H9 (cell line): Measurements from ENCODE around the gene HSH2D. TPM values are rescaled to one million over a fixed set of nuclear protein-coding genes. Genes with fewer than 3 reads are reported as not detected.

Experiments
- DNase-seq: peaks from one replicate; pipeline ENCODE4 v3.0.0-alpha.2; 2017
- H2AFZ ChIP-seq: one replicate; pipeline ENCODE4 v1.6.1; 2013; ENCODE audit warnings: mild to moderate bottlenecking, low read length, control low read depth, moderate library complexity
- H2AK5ac ChIP-seq: 2 replicates; pipeline ENCODE4 v1.6.1; 2013; ENCODE audit warnings: low read length, control low read depth, mixed read lengths; ENCODE audit not compliant: insufficient read length
- H2BK120ac ChIP-seq: one replicate; pipeline ENCODE4 v1.6.1; 2013; ENCODE audit warnings: low read depth, mild to moderate bottlenecking, low read length, control low read depth, inconsistent platforms; ENCODE audit not compliant: poor library complexity, severe bottlenecking
- H2BK12ac ChIP-seq: 2 replicates; pipeline ENCODE4 v1.6.1; 2013; ENCODE audit warnings: low read length, control low read depth, mixed read lengths, low read depth; ENCODE audit not compliant: insufficient read length
- H2BK15ac ChIP-seq: 2 replicates; pipeline ENCODE4 v1.6.1; 2013; ENCODE audit warnings: low read depth, low read length, control low read depth
- H2BK20ac ChIP-seq: one replicate; pipeline ENCODE4 v1.6.1; 2013; ENCODE audit warnings: low read depth, mild to moderate bottlenecking, low read length, control low read depth, inconsistent platforms; ENCODE audit not compliant: poor library complexity, severe bottlenecking
- H2BK5ac ChIP-seq: 2 replicates; pipeline ENCODE4 v1.6.1; 2013; ENCODE audit warnings: low read length, control low read depth, mixed read lengths; ENCODE audit not compliant: insufficient read length
- H3K14ac ChIP-seq: 2 replicates; pipeline ENCODE4 v1.6.1; 2013; ENCODE audit warnings: low read length, control low read depth; ENCODE audit not compliant: insufficient read depth
- H3K18ac ChIP-seq: 2 replicates; pipeline ENCODE4 v1.6.1; 2013; ENCODE audit warnings: low read depth, mild to moderate bottlenecking, mixed read lengths, low read length, control low read depth; ENCODE audit not compliant: insufficient read length
- H3K23ac ChIP-seq: 2 replicates; pipeline ENCODE4 v1.6.1; 2013; ENCODE audit warnings: low read length, control low read depth, mixed read lengths, low read depth; ENCODE audit not compliant: insufficient read length
- H3K23me2 ChIP-seq: 2 replicates; pipeline ENCODE4 v1.6.1; 2013; ENCODE audit warnings: low read depth, mild to moderate bottlenecking, mixed read lengths, low read length, control low read depth; ENCODE audit not compliant: insufficient read length, poor library complexity, severe bottlenecking
- H3K27ac ChIP-seq: 2 replicates; pipeline ENCODE4 v1.5.1; 2013; ENCODE audit warnings: low read length, control low read depth, mixed read lengths, low read depth; ENCODE audit not compliant: insufficient read length
- H3K27me3 ChIP-seq: 2 replicates; pipeline ENCODE4 v1.6.1; 2013; ENCODE audit warnings: low read length, control low read depth, inconsistent platforms; ENCODE audit not compliant: insufficient read depth
- H3K4ac ChIP-seq: 2 replicates; pipeline ENCODE4 v1.6.1; 2013; ENCODE audit warnings: low read depth, mild to moderate bottlenecking, control low read depth, inconsistent platforms, low read length, moderate library complexity
- H3K4me1 ChIP-seq: 2 replicates; pipeline ENCODE4 v1.6.1; 2013; ENCODE audit warnings: low read length, control low read depth, inconsistent platforms; ENCODE audit not compliant: insufficient read depth
- H3K4me2 ChIP-seq: 2 replicates; pipeline ENCODE4 v1.6.1; 2013; ENCODE audit warnings: low read length, control low read depth, mixed read lengths; ENCODE audit not compliant: insufficient read length, insufficient read depth
- H3K56ac ChIP-seq: 2 replicates; pipeline ENCODE4 v1.6.1; 2013; ENCODE audit warnings: low read depth, mild to moderate bottlenecking, mixed read lengths, low read length, control low read depth; ENCODE audit not compliant: insufficient read length
- H3K79me1 ChIP-seq: 2 replicates; pipeline ENCODE4 v1.6.1; 2013; ENCODE audit warnings: low read depth, mild to moderate bottlenecking, moderate library complexity, low read length, control low read depth, inconsistent platforms; ENCODE audit not compliant: insufficient read depth, poor library complexity, severe bottlenecking
- H3K79me2 ChIP-seq: 2 replicates; pipeline ENCODE4 v1.6.1; 2013; ENCODE audit warnings: low read length, control low read depth, inconsistent platforms; ENCODE audit not compliant: insufficient read depth
- H3K9ac ChIP-seq: 2 replicates; pipeline ENCODE4 v1.6.1; 2013; ENCODE audit warnings: low read length, control low read depth, mixed read lengths; ENCODE audit not compliant: insufficient read length; ENCODE audit errors: extremely low read depth
- H3K9me3 ChIP-seq: one replicate; pipeline ENCODE4 v1.6.1; 2013; ENCODE audit warnings: low read depth, low read length, inconsistent platforms; ENCODE audit not compliant: control insufficient read depth
- H3T11ph ChIP-seq: one replicate; pipeline ENCODE4 v1.6.1; 2013; ENCODE audit warnings: mild to moderate bottlenecking, low read length, control low read depth, inconsistent platforms
- H4K20me1 ChIP-seq: one replicate; pipeline ENCODE4 v1.6.1; 2013; ENCODE audit not compliant: control insufficient read depth, insufficient read length, insufficient read depth
- H4K5ac ChIP-seq: 2 replicates; pipeline ENCODE4 v1.6.1; 2013; ENCODE audit warnings: low read depth, mild to moderate bottlenecking, mixed read lengths, low read length, control low read depth; ENCODE audit not compliant: insufficient read length
- H4K8ac ChIP-seq: replicated peaks from 2 replicates; pipeline ENCODE4 v1.6.1; 2013; ENCODE audit warnings: low read length, control low read depth, mixed read lengths, low read depth; ENCODE audit not compliant: insufficient read length
- H4K91ac ChIP-seq: 2 replicates; pipeline ENCODE4 v1.6.1; 2013; ENCODE audit warnings: low read depth, mild to moderate bottlenecking, moderate library complexity, mixed read lengths, low read length, control low read depth; ENCODE audit not compliant: insufficient read length
- H3K27ac Mint-ChIP-seq, 3 experiments: 2 replicates in 2 of 3; 3 replicates in 1 of 3; pipeline ENCODE4 v1.8.0; 2020 to 2021; ENCODE audit warnings: mixed read lengths in 3 of 3, mild to moderate bottlenecking in 1 of 3, moderate library complexity in 1 of 3
- H3K27me3 Mint-ChIP-seq: 2 replicates; pipeline ENCODE4 v1.8.0; 2021; ENCODE audit warnings: low read depth, mild to moderate bottlenecking, moderate library complexity, mixed read lengths
- H3K36me3 Mint-ChIP-seq, 3 experiments: 2 replicates in 2 of 3; 3 replicates in 1 of 3; pipeline ENCODE4 v1.8.0; 2020 to 2021; ENCODE audit warnings: low read depth in 3 of 3, mixed read lengths in 3 of 3; ENCODE audit not compliant: insufficient read depth in 1 of 3
- H3K4me1 Mint-ChIP-seq, 2 experiments: 2 replicates each; pipeline ENCODE4 v1.8.0; 2020; ENCODE audit warnings: mixed read lengths in 2 of 2
- H3K4me3 Mint-ChIP-seq, 2 experiments: 2 replicates in 1 of 2; 3 replicates in 1 of 2; pipeline ENCODE4 v1.8.0; 2020 to 2021; ENCODE audit warnings: mild to moderate bottlenecking in 2 of 2, mixed read lengths in 2 of 2, moderate library complexity in 1 of 2
- H3K9me3 Mint-ChIP-seq, 2 experiments: 2 replicates in 1 of 2; 3 replicates in 1 of 2; pipeline ENCODE4 v1.8.0; 2020; ENCODE audit warnings: mild to moderate bottlenecking in 2 of 2, mixed read lengths in 2 of 2, moderate library complexity in 1 of 2
- CTCF ChIP-seq: fragments of 200-600 bp; sonication (generic); conservative IDR thresholded peaks from 3 replicates; pipeline ENCODE4 v1.8.0; 2021; ENCODE audit warnings: antibody characterized with exemption, mild to moderate bottlenecking
- WGBS: extraction: QIAGEN DNeasy Blood & Tissue Kit; methylation state at CpG from one replicate; pipeline ENCODE4 v1.1.7; 2013; ENCODE audit warnings: missing lambda C conversion rate, low lambda C conversion rate, mixed read lengths; ENCODE audit not compliant: insufficient read length; ENCODE audit errors: extremely low coverage; 5-methylcytosine and 5-hydroxymethylcytosine counted together
- total RNA-seq: library from RNA; stranded (reverse); gene quantifications from 2 replicates; pipeline ENCODE4 v1.2.1, GENCODE V29; 2021

HSH2D gene
- total RNA-seq, 1 experiment from 2014 or later = 2.3 TPM

- Histone ChIP-seq H2AK5ac (no peak overlapping the region), H3K14ac (no peak overlapping the region), H2BK120ac (no peak overlapping the region), H4K91ac (no peak overlapping the region), H3K56ac (no peak overlapping the region), H2BK15ac (no peak overlapping the region), H3K9me3 (no peaks in the 10 kb centered on the region), H4K20me1 (no peaks in the 10 kb centered on the region), H4K8ac (no peak overlapping the region), H3K4ac (no peak overlapping the region), H3K27me3 (no peaks in the 10 kb centered on the region), H3K9ac (no peak overlapping the region), H2BK20ac (no peak overlapping the region), H3K4me2 (no peak overlapping the region), H2BK5ac (no peak overlapping the region), H2AFZ (no peak overlapping the region), H4K5ac (no peak overlapping the region), H3K18ac (no peak overlapping the region), H3K23ac (no peak overlapping the region), H2BK12ac (no peak overlapping the region), H3K4me1 (no peaks in the 10 kb centered on the region), H3T11ph (no peak overlapping the region), H3K23me2 (no peaks in the 10 kb centered on the region), H3K79me2 (no peaks in the 10 kb centered on the region), H3K27ac (no peak overlapping the region), H3K79me1 (no peaks in the 10 kb centered on the region)
- Mint-ChIP-seq H3K4me1 (no peaks in the 10 kb centered on the region), H3K27ac (no peak overlapping the region), H3K27me3 (no peaks in the 10 kb centered on the region; the same call in 1 of the 2 replicates), H3K4me3 (no peak overlapping the region), H3K36me3 (no peaks in the 10 kb centered on the region), H3K9me3 (no peaks in the 10 kb centered on the region)
- no peak for DNase-seq
- no CpG with 5 or more reads among the region's 6 CpGs for WGBS
- TF ChIP-seq CTCF = no peak
Observed at GRCh38 chr19:16160445-16160942, 17.0 kb downstream of the HSH2D start.
